GM21825 (cell line): ENCODE results near the gene PHACTR1.

Experiments used
- ATAC-seq: cut with Tn5 transposase; IDR thresholded peaks from one replicate; pipeline ENCODE4 v1.9.1; 2021; ENCODE audit warnings: mild to moderate bottlenecking, moderate library complexity; ENCODE audit not compliant: unreplicated experiment

PHACTR1 gene

GRCh38 chr6:12844284-12845223 is 128.0 kb downstream of the PHACTR1 start:
- no peak for ATAC-seq

DNA sequence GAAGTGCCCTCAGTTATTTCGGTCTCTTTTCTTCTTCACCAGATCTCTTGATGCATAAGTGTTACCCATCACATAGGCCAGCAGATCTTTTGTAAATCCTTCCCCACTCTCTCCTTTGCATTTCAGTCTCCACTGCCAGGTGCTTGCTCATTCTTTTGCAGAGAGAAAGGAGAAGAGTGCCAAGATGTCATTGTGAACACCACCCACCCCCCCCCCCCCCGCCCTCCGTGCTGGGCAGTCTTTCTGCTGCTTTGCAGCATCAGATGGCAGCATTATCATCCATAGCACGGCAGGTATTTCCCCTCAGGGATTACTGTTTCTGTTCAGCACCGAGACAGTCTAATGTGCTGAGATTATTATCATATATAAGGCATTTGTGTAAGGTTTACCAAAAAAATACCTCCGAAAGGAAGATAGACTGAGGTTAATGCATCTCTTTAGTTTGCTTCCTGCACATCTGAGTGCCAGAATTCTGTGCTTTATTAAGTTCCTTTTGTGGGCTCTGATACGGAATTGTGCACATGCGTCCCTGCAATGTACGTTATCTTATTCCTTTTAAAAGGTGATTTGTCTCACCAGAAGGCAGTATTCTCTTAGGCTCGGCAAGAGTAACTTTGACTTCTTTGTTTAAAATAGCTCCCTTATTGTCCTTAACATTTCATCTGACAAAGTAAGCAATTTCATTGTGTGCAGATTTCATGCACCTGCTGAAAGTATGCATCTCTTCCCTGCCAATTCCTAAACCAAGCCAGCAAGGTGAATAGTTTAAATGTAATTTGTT is 128.8 kb downstream of the PHACTR1 start:
- no peak for ATAC-seq

- ATAC-seq: no peak
These were observed 132.6 kb downstream of the PHACTR1 start for GRCh38 chr6:12848964-12849808.

- no peak for ATAC-seq
These were observed 133.2 kb downstream of the PHACTR1 start for GRCh38 chr6:12849809-12850198.

- ATAC-seq: no peak
These were observed 134.6 kb downstream of the PHACTR1 start for GRCh38 chr6:12851123-12851695.

- no peak for ATAC-seq
These were observed 145.0 kb downstream of the PHACTR1 start for GRCh38 chr6:12861603-12862002.

DNA sequence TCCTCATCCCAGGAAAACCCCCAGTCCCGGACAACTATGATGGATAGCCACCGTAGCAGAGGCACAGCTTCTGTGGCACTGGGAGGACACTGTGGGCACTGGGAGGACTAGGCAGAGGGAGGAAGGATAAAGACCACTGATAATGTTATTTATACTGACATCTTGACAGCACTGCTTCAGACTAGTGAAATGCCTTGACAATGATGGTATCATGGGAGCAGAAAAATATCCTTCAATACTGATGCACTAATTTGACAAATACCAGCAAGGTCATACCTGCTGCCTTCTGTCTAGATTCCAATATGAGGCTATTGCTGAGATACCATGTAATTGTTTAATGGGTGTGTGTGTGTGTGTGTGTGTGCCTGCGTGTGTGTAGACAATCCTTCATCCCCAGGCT is 148.6 kb downstream of the PHACTR1 start:
- no peak for ATAC-seq

DNA sequence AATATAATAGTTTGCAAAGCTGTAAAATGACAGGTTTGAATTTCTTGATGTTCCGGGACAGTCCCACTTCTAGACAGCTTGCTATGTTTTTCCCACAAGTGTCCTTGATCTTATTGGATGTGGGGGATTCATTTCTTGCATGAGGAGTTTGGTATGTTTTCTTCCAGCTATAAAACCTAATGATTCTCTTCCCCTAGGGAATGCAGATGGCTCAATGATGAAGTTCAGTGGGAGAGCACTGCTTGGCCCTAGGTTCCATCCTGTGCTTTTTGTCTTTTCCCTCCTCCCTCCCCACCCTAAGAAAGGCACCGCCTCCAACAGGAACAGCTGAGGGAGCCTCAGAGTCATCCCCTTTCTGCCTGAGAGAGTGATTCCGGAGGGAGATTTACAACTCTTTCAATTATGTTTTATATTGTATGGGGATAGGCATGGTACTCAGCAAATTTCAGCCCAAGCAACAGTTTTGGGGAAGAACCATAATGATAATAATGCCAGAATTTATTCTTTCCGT is 149.2 kb downstream of the PHACTR1 start:
- no peak for ATAC-seq

GRCh38 chr6:12866422-12867029 is 150.0 kb downstream of the PHACTR1 start:
- no peak for ATAC-seq

DNA sequence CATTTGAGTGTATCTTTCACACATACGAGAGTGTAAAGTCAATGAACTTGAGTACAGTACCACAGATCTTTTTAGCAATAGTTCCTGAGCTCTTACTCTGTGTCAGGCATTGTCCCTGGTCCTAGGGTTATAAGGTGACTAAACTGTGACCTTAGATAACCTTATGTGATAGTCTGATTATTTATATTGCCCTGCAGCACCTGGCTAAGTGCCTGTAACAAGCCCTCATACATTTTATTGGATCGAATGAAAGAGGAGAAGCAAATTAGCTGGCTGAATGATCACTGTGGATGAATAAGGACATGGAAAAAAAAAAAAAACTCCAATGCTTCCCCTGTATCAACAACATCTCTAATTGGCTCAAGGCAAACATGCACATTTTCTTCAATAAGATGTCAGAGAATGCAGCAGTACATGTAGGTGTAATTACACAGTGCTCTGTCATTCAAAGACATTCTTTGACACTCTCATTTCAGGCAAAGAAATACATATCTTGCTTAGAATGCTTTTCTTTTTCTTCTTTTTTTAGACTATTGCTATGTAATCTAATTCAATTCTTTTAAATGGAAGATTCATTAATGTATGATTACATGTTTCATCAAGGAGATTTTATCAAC is 153.4 kb downstream of the PHACTR1 start:
- ATAC-seq: no peak

DNA sequence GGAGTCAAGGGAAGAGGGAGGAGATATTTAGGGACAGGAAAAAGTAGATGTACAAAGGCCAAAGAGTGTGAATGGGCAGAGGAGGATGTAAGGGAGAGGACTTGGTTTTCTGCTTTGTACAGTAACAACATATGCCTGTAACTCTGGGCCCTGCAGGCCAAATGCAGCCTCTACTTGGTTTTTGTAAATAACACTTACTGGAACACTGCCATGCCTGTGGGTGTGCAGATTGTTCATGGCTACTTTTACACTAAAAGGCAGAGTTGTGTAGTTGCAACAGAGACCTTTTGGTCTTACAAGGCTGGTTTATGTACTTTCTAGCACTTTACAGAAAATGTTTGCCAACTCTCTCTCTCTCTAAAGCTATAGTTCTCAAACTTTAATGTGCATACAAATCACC is 157.1 kb downstream of the PHACTR1 start:
- ATAC-seq: no peak

DNA sequence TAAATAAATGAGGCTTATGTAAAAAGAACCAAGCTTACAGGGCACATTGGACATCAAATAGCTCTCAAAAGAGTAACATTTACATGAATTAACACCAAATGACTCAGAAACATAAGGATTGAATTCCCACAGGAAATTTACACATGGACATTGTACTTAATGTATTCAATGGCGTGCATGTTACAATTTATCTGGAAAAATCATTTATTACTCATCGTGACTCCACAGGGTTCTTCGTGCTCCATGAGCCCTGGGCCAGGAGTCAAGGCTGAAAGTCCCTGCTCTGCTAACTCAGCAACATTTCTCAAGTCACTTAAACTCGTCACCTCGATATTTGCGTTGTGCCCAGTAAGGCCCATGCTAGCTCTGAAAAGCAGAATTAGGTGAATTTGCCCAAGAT is 158.5 kb downstream of the PHACTR1 start:
- no peak for ATAC-seq

DNA sequence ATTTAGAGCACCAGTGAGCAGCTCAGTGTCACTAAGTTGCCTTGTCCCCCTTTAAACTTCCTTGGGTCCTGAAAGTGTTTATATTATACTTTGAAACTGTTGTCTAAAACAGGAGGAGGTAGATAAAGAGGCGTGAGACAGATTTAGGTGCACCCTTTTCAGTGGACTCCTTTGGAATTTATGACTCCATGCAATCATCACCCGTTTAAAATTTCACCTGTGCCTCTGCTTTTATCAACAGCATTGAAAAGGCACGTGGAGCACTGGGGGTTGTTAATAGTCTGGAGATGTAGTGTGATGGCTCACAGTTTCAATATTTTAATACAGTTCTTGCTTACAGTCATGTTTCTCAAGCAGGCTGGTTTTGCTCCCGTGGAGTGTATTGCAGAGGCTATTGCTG is 162.2 kb downstream of the PHACTR1 start:
- no peak for ATAC-seq

DNA sequence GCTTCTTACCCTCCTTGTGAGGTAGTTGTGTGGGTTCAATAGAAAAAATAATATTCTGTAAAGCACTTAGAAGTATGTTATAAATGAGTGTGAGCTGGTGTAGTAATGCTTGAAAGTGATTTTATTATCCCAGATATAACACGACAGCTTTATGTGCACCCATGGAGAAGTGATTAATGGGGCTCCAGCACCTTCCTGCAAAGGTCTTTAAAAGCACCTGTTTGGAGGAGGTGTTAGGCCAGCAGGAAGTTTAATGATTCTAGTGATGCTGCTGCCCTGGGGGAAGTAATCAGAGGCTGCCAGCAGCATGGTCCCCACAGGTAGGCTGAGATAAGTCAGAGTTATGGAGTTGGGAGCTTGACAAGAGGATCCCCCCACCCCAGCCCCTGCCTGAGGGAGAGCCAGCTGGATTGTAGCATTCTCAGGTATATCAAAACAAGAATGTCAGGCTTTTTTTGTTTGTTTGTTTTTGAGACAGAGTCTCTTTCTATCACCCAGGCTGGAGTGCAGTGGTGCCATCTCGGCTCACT is 166.3 kb downstream of the PHACTR1 start:
- no peak for ATAC-seq

- no peak for ATAC-seq
These were observed 168.4 kb downstream of the PHACTR1 start for GRCh38 chr6:12884983-12885382.

GRCh38 chr6:12886961-12887775 is 170.6 kb downstream of the PHACTR1 start:
- no peak for ATAC-seq

- no peak for ATAC-seq
These were observed 173.7 kb downstream of the PHACTR1 start for GRCh38 chr6:12890171-12890790.

- no peak for ATAC-seq
These were observed 175.0 kb downstream of the PHACTR1 start for GRCh38 chr6:12891595-12891994.
